NCI-H446 treated with DMSO at 0.1 percent for 48 hours (cell line): ENCODE results near the gene ADAMTS2.
A peak's percentile ranks its signal among the peaks of the same experiment; 100 is the strongest.
"Not testable (repeated sequence)": the region's sequence is repeated elsewhere in the genome, so short reads cannot be mapped to it uniquely, and the experiment has no call there.

Experiments used
- DNase-seq: peaks from one replicate; lab custom pipeline; 2025; lab: John Stamatoyannopoulos, UW

ADAMTS2 gene

GRCh38 chr5:179325296-179326031 lies 19.8 kb downstream of the ADAMTS2 start:
- DNase-seq = no peak

GRCh38 chr5:179324760-179325295 lies 20.4 kb downstream of the ADAMTS2 start:
- DNase-seq = no peak

- not testable (repeated sequence) for DNase-seq
These were observed 20.9 kb downstream of the ADAMTS2 start for GRCh38 chr5:179324316-179324715.

GRCh38 chr5:179323026-179323870 lies 22.0 kb downstream of the ADAMTS2 start:
- DNase-seq = no peak

GRCh38 chr5:179322071-179323025 lies 22.9 kb downstream of the ADAMTS2 start:
- no peak for DNase-seq

- DNase-seq = no peak
These were observed 23.9 kb downstream of the ADAMTS2 start for GRCh38 chr5:179321206-179321987.

- no peak for DNase-seq
These were observed 25.4 kb downstream of the ADAMTS2 start for GRCh38 chr5:179319741-179320281.

- DNase-seq = no peak
These were observed 26.1 kb downstream of the ADAMTS2 start for GRCh38 chr5:179319123-179319522.

- no peak for DNase-seq
These were observed 26.9 kb downstream of the ADAMTS2 start for GRCh38 chr5:179318221-179318955.

- DNase-seq = no peak
These were observed 27.6 kb downstream of the ADAMTS2 start for GRCh38 chr5:179317411-179318220.

GRCh38 chr5:179316982-179317381 lies 28.3 kb downstream of the ADAMTS2 start:
- no peak for DNase-seq

GRCh38 chr5:179316111-179316551 lies 29.1 kb downstream of the ADAMTS2 start:
- DNase-seq = peak; percentile 39

- DNase-seq = no peak
These were observed 29.8 kb downstream of the ADAMTS2 start for GRCh38 chr5:179315356-179315890.

GRCh38 chr5:179314606-179315355 lies 30.5 kb downstream of the ADAMTS2 start:
- DNase-seq = no peak

- peak; percentile 82 for DNase-seq
These were observed 31.3 kb downstream of the ADAMTS2 start for GRCh38 chr5:179313849-179314521.

GRCh38 chr5:179312557-179313235 lies 32.6 kb downstream of the ADAMTS2 start:
- no peak for DNase-seq

- DNase-seq = no peak
These were observed 33.7 kb downstream of the ADAMTS2 start for GRCh38 chr5:179311581-179311980.
